Colonic mucosa (tissue), 4 donors: ENCODE data around the gene C5orf15. TPM values are rescaled to one million over a fixed set of nuclear protein-coding genes. Genes with fewer than 3 reads are reported as not detected.

ENCODE experiments used
- DNase-seq: peaks from one replicate; pipeline ENCODE4 v3.0.0-alpha.2; 2020
- H3K27ac ChIP-seq: fragments of 200-600 bp; one replicate; pipeline ENCODE4 v1.8.0; 2021
- H3K27me3 ChIP-seq: fragments of 200-600 bp; one replicate; pipeline ENCODE4 v1.8.0; 2021
- H3K36me3 ChIP-seq: fragments of 200-600 bp; one replicate; pipeline ENCODE4 v1.8.0; 2021
- H3K4me1 ChIP-seq: fragments of 200-600 bp; one replicate; pipeline ENCODE4 v1.8.0; 2021; ENCODE audit warnings: mild to moderate bottlenecking
- H3K4me3 ChIP-seq: fragments of 200-600 bp; one replicate; pipeline ENCODE4 v1.8.0; 2021
- H3K9ac ChIP-seq, 2 donors: one replicate each; pipeline ENCODE4 v1.7.0; 2013; ENCODE audit warnings: control low read depth in 2 of 2, low read depth in 2 of 2, low read length in 2 of 2
- H3K9me3 ChIP-seq: fragments of 200-600 bp; one replicate; pipeline ENCODE4 v1.8.0; 2021
- intact Hi-C: fragments of 100-400 bp; cut with DNase I; formaldehyde crosslinking; loops from one replicate; pipeline ENCODE4 v1.14.1; 2022
- total RNA-seq, 2 donors: library from RNA; stranded (reverse); fragmentation: NEBNext Ultra II Directional in 1 of 2; extraction: Animal tissue kit (Norgen Biotek cat#: 25700) in 1 of 2; gene quantifications; one replicate each; pipeline ENCODE4 v1.2.1, GENCODE V29; 2021
- TF ChIP-seq, protein P1 (sequence below): fragments of 200-600 bp; IDR thresholded peaks from one replicate; pipeline ENCODE4 v1.8.0; 2022; ENCODE audit warnings: antibody characterized with exemption, mild to moderate bottlenecking
- donor health status: healthy.
- donor health status: DM: no; HTN: no; CAD: no.
- donor health status: DM: no; HTN: no; CAD: no.

C5orf15 gene
- total RNA-seq, 2 donors from 2014 or later, result 21.1 to 31.9 TPM

- DNase-seq, result no peak
- Histone ChIP-seq H3K36me3 (no peaks in the 10 kb centered on the region), H3K4me3 (no peak overlapping the region), H3K27ac (no peak overlapping the region), H3K9ac (no peak overlapping the region), H3K27me3 (no peaks in the 10 kb centered on the region), H3K9me3 (no peaks in the 10 kb centered on the region), H3K4me1 (no peaks in the 10 kb centered on the region)
- intact Hi-C loops, result no loop called here
- TF ChIP-seq, protein P1, sequence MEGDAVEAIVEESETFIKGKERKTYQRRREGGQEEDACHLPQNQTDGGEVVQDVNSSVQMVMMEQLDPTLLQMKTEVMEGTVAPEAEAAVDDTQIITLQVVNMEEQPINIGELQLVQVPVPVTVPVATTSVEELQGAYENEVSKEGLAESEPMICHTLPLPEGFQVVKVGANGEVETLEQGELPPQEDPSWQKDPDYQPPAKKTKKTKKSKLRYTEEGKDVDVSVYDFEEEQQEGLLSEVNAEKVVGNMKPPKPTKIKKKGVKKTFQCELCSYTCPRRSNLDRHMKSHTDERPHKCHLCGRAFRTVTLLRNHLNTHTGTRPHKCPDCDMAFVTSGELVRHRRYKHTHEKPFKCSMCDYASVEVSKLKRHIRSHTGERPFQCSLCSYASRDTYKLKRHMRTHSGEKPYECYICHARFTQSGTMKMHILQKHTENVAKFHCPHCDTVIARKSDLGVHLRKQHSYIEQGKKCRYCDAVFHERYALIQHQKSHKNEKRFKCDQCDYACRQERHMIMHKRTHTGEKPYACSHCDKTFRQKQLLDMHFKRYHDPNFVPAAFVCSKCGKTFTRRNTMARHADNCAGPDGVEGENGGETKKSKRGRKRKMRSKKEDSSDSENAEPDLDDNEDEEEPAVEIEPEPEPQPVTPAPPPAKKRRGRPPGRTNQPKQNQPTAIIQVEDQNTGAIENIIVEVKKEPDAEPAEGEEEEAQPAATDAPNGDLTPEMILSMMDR, result no peak
These were observed 25.0 kb downstream of the C5orf15 start for GRCh38 chr5:133943475-133943817.

GRCh38 chr5:133942614-133943474, 25.6 kb downstream of the C5orf15 start:
- Histone ChIP-seq H3K4me3 (no peak overlapping the region), H3K27ac (no peak overlapping the region), H3K9ac (no peak overlapping the region), H3K27me3 (no peaks in the 10 kb centered on the region), H3K9me3 (no peaks in the 10 kb centered on the region), H3K36me3 (no peaks in the 10 kb centered on the region), H3K4me1 (no peaks in the 10 kb centered on the region)
- no peak for DNase-seq
- TF ChIP-seq, protein P1, result no peak
- intact Hi-C loops, result no loop called here

GRCh38 chr5:133941456-133942196, 26.8 kb downstream of the C5orf15 start:
- no peak for DNase-seq
- H3K4me3 ChIP-seq, result no peak overlapping the region
- H3K27me3 ChIP-seq, result no peaks in the 10 kb centered on the region
- no peaks in the 10 kb centered on the region for H3K36me3 ChIP-seq
- intact Hi-C loops, result no loop called here
- no peaks in the 10 kb centered on the region for H3K4me1 ChIP-seq
- H3K27ac ChIP-seq, result no peak overlapping the region
- TF ChIP-seq, protein P1, result no peak
- H3K9ac ChIP-seq, result no peak overlapping the region
- H3K9me3 ChIP-seq, result no peaks in the 10 kb centered on the region

- H3K9me3 ChIP-seq, result no peaks in the 10 kb centered on the region
- no peak overlapping the region for H3K4me3 ChIP-seq
- no peaks in the 10 kb centered on the region for H3K4me1 ChIP-seq
- no peak overlapping the region for H3K27ac ChIP-seq
- intact Hi-C loops, result no loop called here
- TF ChIP-seq, protein P1, result no peak
- DNase-seq, result no peak
- no peak overlapping the region for H3K9ac ChIP-seq
- no peaks in the 10 kb centered on the region for H3K27me3 ChIP-seq
- no peaks in the 10 kb centered on the region for H3K36me3 ChIP-seq
These were observed 28.8 kb downstream of the C5orf15 start for GRCh38 chr5:133939668-133940067.

GRCh38 chr5:133938929-133939328, 29.5 kb downstream of the C5orf15 start:
- no peak overlapping the region for H3K27ac ChIP-seq
- intact Hi-C loops, result no loop called here
- no peaks in the 10 kb centered on the region for H3K4me1 ChIP-seq
- no peak for DNase-seq
- no peak overlapping the region for H3K4me3 ChIP-seq
- no peaks in the 10 kb centered on the region for H3K36me3 ChIP-seq
- H3K9ac ChIP-seq, result no peak overlapping the region
- TF ChIP-seq, protein P1, result no peak
- H3K9me3 ChIP-seq, result no peaks in the 10 kb centered on the region
- H3K27me3 ChIP-seq, result no peaks in the 10 kb centered on the region
